HepG2 (cell line): ENCODE results near the gene EGF. TPM values are rescaled to one million over a fixed set of nuclear protein-coding genes. Genes with fewer than 3 reads are reported as not detected.

Source experiments
- polyA plus RNA-seq, 8 experiments: library from polyadenylated mRNA; depleted of rRNA in 3 of 8; stranded (reverse) in 7 of 8; unstranded in 1 of 8; fragments of >200 nt; fragmentation: Illumina TruSeq in 4 of 8; extraction: Trizol in 4 of 8; gene quantifications; 2 replicates each; pipeline versions ENCODE4 v1.2.1 to v1.2.3, GENCODE V29; 2011 to 2016; ENCODE audit warnings: low read depth in 4 of 8, missing spikeins in 1 of 8, mixed read lengths in 1 of 8; ENCODE audit not compliant: insufficient read depth in 1 of 8
- small RNA-seq, 3 experiments: library from RNA; depleted of rRNA; stranded (forward); fragments of <200 nt; gene quantifications; one replicate each; pipeline ENCODE3, GENCODE V24; 2012; ENCODE audit warnings: low read depth in 2 of 3, low replicate concordance in 1 of 3; ENCODE audit not compliant: insufficient read length in 3 of 3, insufficient read depth in 2 of 3
- total RNA-seq, 5 experiments: library from RNA; depleted of rRNA; stranded (reverse); fragments of >200 nt; fragmentation: Illumina TruSeq; extraction: Trizol; gene quantifications; 2 replicates each; pipeline ENCODE4 v1.2.3, GENCODE V29; 2016; ENCODE audit warnings: low read depth in 1 of 5

EGF gene
- total and polyA plus RNA-seq, 2 of the 13 experiments (the other 11 are each of a cell fraction or from before 2014, with no cell fraction given) = 0.07 to 0.08 TPM

Small RNA genes within 50 kb of the gene (small RNA-seq; reads per million reads assigned to genes)
- gene RNU6-35P = 0.41 to 22.2 (median 3.9) reads per million in 3 experiments

Other genes with a start within 250 kb of the EGF start
- 34.6 and 42.4 TPM in 2 replicates for gene CASP6, start 209.4 kb upstream of the EGF start, total RNA-seq (2016; rRNA removed; fragmentation: Illumina TruSeq; extraction: Trizol)
- 14.7 and 19.7 TPM in 2 replicates for gene CASP6, start 209.4 kb upstream of the EGF start, polyA plus RNA-seq (2011; rRNA removed)
- 38.7 and 61.2 TPM in 2 replicates for gene PLA2G12A, start 182.8 kb upstream of the EGF start, total RNA-seq (2016; rRNA removed; fragmentation: Illumina TruSeq; extraction: Trizol)
- 54.9 and 64.0 TPM in 2 replicates for gene PLA2G12A, start 182.8 kb upstream of the EGF start, polyA plus RNA-seq (2011; rRNA removed)
- 152 and 337 TPM in 2 replicates for gene CFI, start 110.9 kb upstream of the EGF start, total RNA-seq (2016; rRNA removed; fragmentation: Illumina TruSeq; extraction: Trizol)
- gene CFI, start 110.9 kb upstream of the EGF start, polyA plus RNA-seq (2011; rRNA removed) = 281 and 284 TPM in 2 replicates
- 11.3 and 16.4 TPM in 2 replicates for gene GAR1, start 97.1 kb upstream of the EGF start, total RNA-seq (2016; rRNA removed; fragmentation: Illumina TruSeq; extraction: Trizol)
- gene GAR1, start 97.1 kb upstream of the EGF start, polyA plus RNA-seq (2011; rRNA removed) = 8.9 and 11.4 TPM in 2 replicates
- 0.07 and 0.22 TPM in 2 replicates for gene RRH, start 84.9 kb upstream of the EGF start, total RNA-seq (2016; rRNA removed; fragmentation: Illumina TruSeq; extraction: Trizol)
- 0.17 TPM in 1 of 2 replicates, not detected in the other for gene RRH, start 84.9 kb upstream of the EGF start, polyA plus RNA-seq (2011; rRNA removed)
- not detected in 2 replicates for gene LRIT3, start 64.8 kb upstream of the EGF start, total RNA-seq (2016; rRNA removed; fragmentation: Illumina TruSeq; extraction: Trizol)
- gene LRIT3, start 64.8 kb upstream of the EGF start, polyA plus RNA-seq (2011; rRNA removed) = 0.03 and 0.04 TPM in 2 replicates